ENCODE data around the gene ADGRF1.

Gene ADGRF1

GRCh38 chr6:46961232-46961631 lies 80.9 kb downstream of the ADGRF1 start:
- in situ Hi-C loops (cut with HindIII; ENCODE audit: low pct_ligation_motif_present, low sequenced_read_pairs) = no loop called here
- no peak for TF ChIP-seq CTCF (IDR thresholded peaks at IDR 0.05; ENCODE audit: low read depth, low read length, missing control alignments)
- Histone ChIP-seq H3K36me3 (replicated peaks) (no peaks in the 10 kb centered on the region), H3K27ac (no peak overlapping the region), H3K4me3 (ENCODE audit: low read depth, low read length) (no peak overlapping the region), H3K27me3 (replicated peaks) (no peaks in the 10 kb centered on the region)
- no peak for DNase-seq

- no peak for TF ChIP-seq CTCF (IDR thresholded peaks at IDR 0.05; ENCODE audit: low read depth, low read length, missing control alignments)
- no peak overlapping the region for H3K27ac ChIP-seq
- in situ Hi-C loops (cut with HindIII; ENCODE audit: low pct_ligation_motif_present, low sequenced_read_pairs) = no loop called here
- no peak overlapping the region for H3K4me3 ChIP-seq (ENCODE audit: low read depth, low read length)
- no peak for DNase-seq
- no peaks in the 10 kb centered on the region for H3K27me3 ChIP-seq (replicated peaks)
- H3K36me3 ChIP-seq (replicated peaks) = no peaks in the 10 kb centered on the region
These were observed 82.7 kb downstream of the ADGRF1 start for GRCh38 chr6:46959419-46959818.

- Histone ChIP-seq H3K27me3 (replicated peaks) (no peaks in the 10 kb centered on the region), H3K27ac (no peak overlapping the region), H3K36me3 (replicated peaks) (no peaks in the 10 kb centered on the region), H3K4me3 (ENCODE audit: low read depth, low read length) (no peak overlapping the region)
- no peak for TF ChIP-seq CTCF (IDR thresholded peaks at IDR 0.05; ENCODE audit: low read depth, low read length, missing control alignments)
- in situ Hi-C loops (cut with HindIII; ENCODE audit: low pct_ligation_motif_present, low sequenced_read_pairs) = no loop called here
- no peak for DNase-seq
These were observed 85.7 kb downstream of the ADGRF1 start for GRCh38 chr6:46956409-46956808.

GRCh38 chr6:46954837-46955451 lies 87.2 kb downstream of the ADGRF1 start:
- Histone ChIP-seq H3K4me3 (ENCODE audit: low read depth, low read length) (no peak overlapping the region), H3K36me3 (replicated peaks) (no peaks in the 10 kb centered on the region), H3K27me3 (replicated peaks) (no peaks in the 10 kb centered on the region), H3K27ac (no peak overlapping the region)
- TF ChIP-seq CTCF (IDR thresholded peaks at IDR 0.05; ENCODE audit: low read depth, low read length, missing control alignments) = no peak
- in situ Hi-C loops (cut with HindIII; ENCODE audit: low pct_ligation_motif_present, low sequenced_read_pairs) = no loop called here
- no peak for DNase-seq

- Histone ChIP-seq H3K27me3 (replicated peaks) (no peaks in the 10 kb centered on the region), H3K27ac (no peak overlapping the region), H3K36me3 (replicated peaks) (no peaks in the 10 kb centered on the region), H3K4me3 (ENCODE audit: low read depth, low read length) (no peak overlapping the region)
- in situ Hi-C loops (cut with HindIII; ENCODE audit: low pct_ligation_motif_present, low sequenced_read_pairs) = no loop called here
- no peak for TF ChIP-seq CTCF (IDR thresholded peaks at IDR 0.05; ENCODE audit: low read depth, low read length, missing control alignments)
- no peak for DNase-seq
These were observed 88.2 kb downstream of the ADGRF1 start for GRCh38 chr6:46953921-46954320.

GRCh38 chr6:46949632-46950280 lies 92.4 kb downstream of the ADGRF1 start:
- Histone ChIP-seq H3K27me3 (replicated peaks) (no peaks in the 10 kb centered on the region), H3K27ac (no peak overlapping the region), H3K36me3 (replicated peaks) (no peaks in the 10 kb centered on the region), H3K4me3 (ENCODE audit: low read depth, low read length) (no peak overlapping the region)
- no peak for DNase-seq
- in situ Hi-C loops (cut with HindIII; ENCODE audit: low pct_ligation_motif_present, low sequenced_read_pairs) = no loop called here
- TF ChIP-seq CTCF (IDR thresholded peaks at IDR 0.05; ENCODE audit: low read depth, low read length, missing control alignments) = no peak
